Progenitor cell of endocrine pancreas (in vitro differentiated cells): Measurements from ENCODE around the gene C12orf50. TPM values are rescaled to one million over a fixed set of nuclear protein-coding genes. Genes with fewer than 3 reads are reported as not detected.
"Not testable (repeated sequence)": the region's sequence is repeated elsewhere in the genome, so short reads cannot be mapped to it uniquely, and the experiment has no call there.

ENCODE experiments used
- DNase-seq: peaks from one replicate; pipeline ENCODE4 v3.0.0; 2021; ENCODE audit warnings: low spot score; ENCODE audit not compliant: unreplicated experiment
- H3K27ac Mint-ChIP-seq: 2 replicates; pipeline ENCODE4 v1.8.0; 2021; ENCODE audit warnings: mild to moderate bottlenecking, moderate library complexity, mixed read lengths
- H3K27me3 Mint-ChIP-seq: 2 replicates; pipeline ENCODE4 v1.8.0; 2021; ENCODE audit warnings: mixed read lengths
- H3K36me3 Mint-ChIP-seq: 2 replicates; pipeline ENCODE4 v1.8.0; 2022; ENCODE audit warnings: mixed read lengths; ENCODE audit not compliant: insufficient read depth
- H3K4me1 Mint-ChIP-seq: 2 replicates; pipeline ENCODE4 v1.8.0; 2021; ENCODE audit warnings: low read depth, mixed read lengths
- H3K4me3 Mint-ChIP-seq: 2 replicates; pipeline ENCODE4 v1.8.0; 2021; ENCODE audit warnings: low read depth, mild to moderate bottlenecking, moderate library complexity, mixed read lengths
- H3K9me3 Mint-ChIP-seq: 2 replicates; pipeline ENCODE4 v1.8.0; 2021; ENCODE audit warnings: low read depth, mixed read lengths
- total RNA-seq: library from RNA; stranded (reverse); gene quantifications from 2 replicates; pipeline ENCODE4 v1.2.1, GENCODE V29; 2021
- TF ChIP-seq, protein P1 (sequence below): fragments of 200-600 bp; sonication (generic); IDR thresholded peaks from one replicate; pipeline ENCODE4 v1.5.0; 2021; ENCODE audit warnings: antibody characterized with exemption, mild to moderate bottlenecking; ENCODE audit not compliant: unreplicated experiment

The C12orf50 gene
- total RNA-seq, 1 donor from 2014 or later: 0.10 TPM

DNA sequence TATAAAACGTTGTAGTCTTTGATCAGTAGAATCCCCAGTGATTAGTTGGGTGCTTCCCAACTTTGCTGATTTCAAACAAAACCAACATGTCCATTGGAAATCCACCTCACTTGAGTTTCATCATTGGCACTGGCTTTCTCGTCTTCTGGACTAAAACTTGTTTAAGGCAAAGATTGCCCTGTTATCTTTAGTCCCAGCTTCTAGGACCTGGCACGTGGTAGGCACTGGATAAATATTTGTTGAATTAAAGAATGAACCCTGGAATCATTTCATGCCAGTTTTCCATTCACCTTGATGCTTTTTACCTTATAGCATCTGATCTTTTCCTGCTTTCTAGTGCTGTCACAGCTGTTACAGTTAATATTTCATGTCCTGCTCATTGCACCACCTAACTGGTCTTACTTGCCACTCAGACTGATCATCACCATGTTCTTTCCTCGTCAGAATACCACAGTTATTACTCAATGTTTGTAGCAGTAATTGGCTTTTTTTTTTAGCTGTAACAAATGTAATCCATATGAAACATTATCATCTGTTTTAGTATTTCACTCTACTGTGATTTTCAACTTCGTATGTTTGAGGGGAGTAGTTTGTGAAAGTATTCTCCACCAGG is 7.3 kb upstream of the C12orf50 start:
- TF ChIP-seq, protein P1, sequence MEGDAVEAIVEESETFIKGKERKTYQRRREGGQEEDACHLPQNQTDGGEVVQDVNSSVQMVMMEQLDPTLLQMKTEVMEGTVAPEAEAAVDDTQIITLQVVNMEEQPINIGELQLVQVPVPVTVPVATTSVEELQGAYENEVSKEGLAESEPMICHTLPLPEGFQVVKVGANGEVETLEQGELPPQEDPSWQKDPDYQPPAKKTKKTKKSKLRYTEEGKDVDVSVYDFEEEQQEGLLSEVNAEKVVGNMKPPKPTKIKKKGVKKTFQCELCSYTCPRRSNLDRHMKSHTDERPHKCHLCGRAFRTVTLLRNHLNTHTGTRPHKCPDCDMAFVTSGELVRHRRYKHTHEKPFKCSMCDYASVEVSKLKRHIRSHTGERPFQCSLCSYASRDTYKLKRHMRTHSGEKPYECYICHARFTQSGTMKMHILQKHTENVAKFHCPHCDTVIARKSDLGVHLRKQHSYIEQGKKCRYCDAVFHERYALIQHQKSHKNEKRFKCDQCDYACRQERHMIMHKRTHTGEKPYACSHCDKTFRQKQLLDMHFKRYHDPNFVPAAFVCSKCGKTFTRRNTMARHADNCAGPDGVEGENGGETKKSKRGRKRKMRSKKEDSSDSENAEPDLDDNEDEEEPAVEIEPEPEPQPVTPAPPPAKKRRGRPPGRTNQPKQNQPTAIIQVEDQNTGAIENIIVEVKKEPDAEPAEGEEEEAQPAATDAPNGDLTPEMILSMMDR: no peak
- DNase-seq: no peak
- Mint-ChIP-seq H3K4me1 (peaks cover 26% of the 10 kb centered on the region), H3K27ac (peak overlapping the region; percentile 71), H3K9me3 (peaks cover 6% of the 10 kb centered on the region), H3K27me3 (no peaks in the 10 kb centered on the region), H3K36me3 (peaks cover 1% of the 10 kb centered on the region), H3K4me3 (peak overlapping the region; percentile 98)

DNA sequence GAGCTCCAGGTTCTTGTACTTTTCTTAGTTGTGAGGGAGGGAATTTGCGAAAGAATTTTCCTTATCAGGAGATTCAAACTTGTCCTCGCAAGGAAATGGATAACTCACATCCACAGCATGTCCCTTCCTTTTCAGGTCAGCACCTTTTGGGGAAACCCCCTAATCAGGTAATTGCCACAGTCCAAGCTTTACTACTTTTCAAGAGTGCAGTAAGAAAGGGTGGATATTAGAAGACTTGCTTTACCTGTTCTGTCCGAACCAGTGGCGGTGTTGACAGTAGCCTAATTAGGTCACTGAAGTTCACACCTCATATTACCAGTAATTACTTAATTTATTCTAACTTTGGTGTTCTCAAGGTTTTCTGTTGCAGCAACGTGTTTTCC is 6.7 kb upstream of the C12orf50 start:
- TF ChIP-seq, protein P1: no peak
- peak overlapping the region; percentile 98 for H3K4me3 Mint-ChIP-seq
- H3K4me1 Mint-ChIP-seq: peaks cover 26% of the 10 kb centered on the region
- no peak for DNase-seq
- H3K36me3 Mint-ChIP-seq: peaks cover under 1% of the 10 kb centered on the region
- H3K27ac Mint-ChIP-seq: peak overlapping the region; percentile 71
- no peaks in the 10 kb centered on the region for H3K27me3 Mint-ChIP-seq
- peaks cover 7% of the 10 kb centered on the region for H3K9me3 Mint-ChIP-seq

DNA sequence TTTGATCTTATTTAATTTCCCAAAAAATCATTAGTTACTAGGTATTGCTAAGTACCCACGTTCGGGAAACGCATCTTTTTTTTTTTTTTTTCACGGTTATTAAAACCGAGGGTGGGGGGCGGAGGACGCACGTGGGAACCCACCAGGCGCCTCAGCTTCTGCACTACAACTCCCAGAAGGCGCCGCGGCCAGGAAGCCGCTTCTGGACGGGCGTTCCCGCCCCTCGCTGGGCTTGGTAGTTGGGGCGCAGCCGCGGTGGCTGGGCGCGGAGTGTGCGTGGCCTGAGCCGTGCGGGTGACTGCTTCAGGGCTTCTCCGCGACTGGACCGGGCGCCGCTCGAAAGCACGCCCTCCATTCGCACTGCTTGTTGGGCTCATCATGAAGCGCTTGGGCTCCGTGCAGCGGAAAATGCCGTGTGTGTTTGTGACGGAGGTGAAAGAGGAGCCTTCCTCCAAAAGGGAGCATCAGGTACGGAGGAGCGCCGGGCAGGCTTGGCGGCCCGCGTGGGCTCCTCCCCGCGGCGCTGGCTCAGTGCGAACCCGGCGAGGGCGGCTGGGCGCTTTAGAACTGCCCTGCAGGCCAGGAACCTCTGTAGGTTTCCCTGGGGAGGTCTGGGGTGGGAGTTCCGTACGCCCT is 6.2 kb upstream of the C12orf50 start:
- no peaks in the 10 kb centered on the region for H3K36me3 Mint-ChIP-seq
- peak overlapping the region; percentile 91 for H3K27ac Mint-ChIP-seq
- peak overlapping the region; percentile 98 for H3K4me3 Mint-ChIP-seq
- peaks cover 7% of the 10 kb centered on the region for H3K9me3 Mint-ChIP-seq
- TF ChIP-seq, protein P1: no peak
- H3K4me1 Mint-ChIP-seq: peaks cover 26% of the 10 kb centered on the region
- no peaks in the 10 kb centered on the region for H3K27me3 Mint-ChIP-seq
- DNase-seq: peak; percentile 74

DNA sequence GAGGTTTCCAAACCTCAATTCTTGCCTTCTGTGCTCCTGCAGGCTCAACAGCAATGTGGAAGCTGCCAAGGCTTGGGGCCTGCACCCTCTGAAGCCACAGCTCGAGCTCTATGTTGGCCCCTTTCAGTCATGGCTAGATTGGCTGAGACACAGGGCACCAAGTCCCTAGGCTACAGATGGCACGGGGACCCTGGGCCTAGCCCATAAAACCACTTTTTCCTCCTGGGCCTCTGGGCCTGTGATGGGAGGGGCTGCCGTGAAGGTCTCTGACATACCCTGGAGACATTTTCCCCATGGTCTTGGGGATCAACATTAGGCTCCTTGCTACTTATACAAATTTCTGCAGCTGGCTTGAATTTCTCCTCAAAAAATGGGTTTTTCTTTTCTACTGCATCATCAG is 2.0 kb upstream of the C12orf50 start:
- not testable (repeated sequence) for H3K4me1 Mint-ChIP-seq, H3K4me3 Mint-ChIP-seq, H3K27ac Mint-ChIP-seq, H3K9me3 Mint-ChIP-seq, H3K36me3 Mint-ChIP-seq, H3K27me3 Mint-ChIP-seq, DNase-seq

DNA sequence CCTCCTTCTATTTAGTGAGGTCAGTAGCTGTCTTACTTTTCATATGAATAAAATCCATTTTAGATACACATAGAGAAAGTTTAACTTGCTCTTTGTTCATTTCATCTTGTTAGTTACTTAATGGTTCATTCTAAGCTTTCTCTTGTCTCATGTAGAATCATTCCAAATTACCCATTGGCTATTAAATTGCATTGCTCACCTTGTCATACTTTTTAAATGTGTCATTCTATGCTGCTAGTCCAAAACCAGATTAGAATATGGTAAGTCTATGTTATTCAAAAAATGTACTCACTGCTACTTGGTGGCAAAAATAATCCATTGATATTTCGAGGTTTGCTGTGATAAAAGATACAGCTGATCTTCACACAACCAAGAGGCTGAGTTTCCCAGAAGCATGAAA is 3.0 kb downstream of the C12orf50 start:
- Mint-ChIP-seq H3K9me3 (peaks cover 14% of the 10 kb centered on the region), H3K36me3 (no peaks in the 10 kb centered on the region), H3K4me3 (no peak overlapping the region), H3K27ac (no peak overlapping the region), H3K4me1 (peaks cover 2% of the 10 kb centered on the region), H3K27me3 (peaks cover 4% of the 10 kb centered on the region)
- TF ChIP-seq, protein P1: no peak
- no peak for DNase-seq

DNA sequence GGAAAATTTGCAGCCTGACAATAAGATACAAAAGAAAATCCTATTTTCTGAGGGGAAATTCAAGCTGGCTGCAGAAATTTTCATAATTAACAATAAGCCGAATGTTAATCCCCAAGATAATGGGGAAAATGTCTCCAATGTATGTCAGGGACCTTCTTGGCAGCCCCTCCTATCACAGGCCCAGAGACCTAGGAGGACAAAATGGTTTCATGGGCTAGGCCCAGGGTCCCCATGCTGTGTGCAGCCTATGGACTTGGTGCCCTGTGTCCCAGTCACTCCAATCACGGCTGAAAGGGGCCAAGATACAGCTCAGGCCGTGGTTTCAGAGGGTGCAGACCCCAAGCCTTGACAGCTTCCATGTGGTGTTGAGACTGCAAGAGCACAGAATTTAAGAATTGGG is 11.2 kb downstream of the C12orf50 start:
- peaks cover 39% of the 10 kb centered on the region for H3K9me3 Mint-ChIP-seq
- H3K4me3 Mint-ChIP-seq: no peak overlapping the region
- no peaks in the 10 kb centered on the region for H3K4me1 Mint-ChIP-seq
- H3K27ac Mint-ChIP-seq: no peak overlapping the region
- no peaks in the 10 kb centered on the region for H3K27me3 Mint-ChIP-seq
- H3K36me3 Mint-ChIP-seq: peaks cover 1% of the 10 kb centered on the region
- TF ChIP-seq, protein P1: no peak
- DNase-seq: no peak
